ENCODE data around the gene OR1F1.
"Not testable (repeated sequence)": the region's sequence is repeated elsewhere in the genome, so short reads cannot be mapped to it uniquely, and the experiment has no call there.

Gene OR1F1

GRCh38 chr16:3150346-3151218 lies 37.4 kb upstream of the OR1F1 start:
- peak; percentile 99 for DNase-seq (ENCODE audit: low read depth)

GRCh38 chr16:3152027-3152276 lies 36.1 kb upstream of the OR1F1 start:
- DNase-seq (ENCODE audit: low read depth): no peak

GRCh38 chr16:3152277-3152990 lies 35.6 kb upstream of the OR1F1 start:
- peak; percentile 87 for DNase-seq (ENCODE audit: low read depth)

GRCh38 chr16:3152991-3153368 lies 35.0 kb upstream of the OR1F1 start:
- no peak for DNase-seq (ENCODE audit: low read depth)

- no peak for DNase-seq (ENCODE audit: low read depth)
These were observed 32.8 kb upstream of the OR1F1 start for GRCh38 chr16:3155181-3155580.

- DNase-seq (ENCODE audit: low read depth): no peak
These were observed 32.0 kb upstream of the OR1F1 start for GRCh38 chr16:3155972-3156371.

- peak; percentile 68 for DNase-seq (ENCODE audit: low read depth)
These were observed 30.6 kb upstream of the OR1F1 start for GRCh38 chr16:3157229-3158025.

- DNase-seq (ENCODE audit: low read depth): no peak
These were observed 29.9 kb upstream of the OR1F1 start for GRCh38 chr16:3158026-3158509.

- DNase-seq (ENCODE audit: low read depth): peak; percentile 78
These were observed 29.3 kb upstream of the OR1F1 start for GRCh38 chr16:3158510-3159314.

GRCh38 chr16:3161235-3162018 lies 26.6 kb upstream of the OR1F1 start:
- DNase-seq (ENCODE audit: low read depth): no peak

- no peak for DNase-seq (ENCODE audit: low read depth)
These were observed 23.6 kb upstream of the OR1F1 start for GRCh38 chr16:3164121-3164991.

GRCh38 chr16:3165111-3165822 lies 22.7 kb upstream of the OR1F1 start:
- DNase-seq (ENCODE audit: low read depth): no peak

GRCh38 chr16:3166505-3166886 lies 21.5 kb upstream of the OR1F1 start:
- DNase-seq (ENCODE audit: low read depth): no peak

- not testable (repeated sequence) for DNase-seq (ENCODE audit: low read depth)
These were observed 19.3 kb upstream of the OR1F1 start for GRCh38 chr16:3168729-3169128.

- DNase-seq (ENCODE audit: low read depth): no peak
These were observed 17.4 kb upstream of the OR1F1 start for GRCh38 chr16:3170440-3171180.

- no peak for DNase-seq (ENCODE audit: low read depth)
These were observed 16.7 kb upstream of the OR1F1 start for GRCh38 chr16:3171181-3171854.

- DNase-seq (ENCODE audit: low read depth): peak; percentile 56
These were observed 16.0 kb upstream of the OR1F1 start for GRCh38 chr16:3171855-3172593.
